ENCODE measurements around the gene TMEM255A.
A peak's percentile ranks its signal among the peaks of the same experiment; 100 is the strongest.

The TMEM255A gene

GRCh38 chrX:120269373-120270035, 41.8 kb downstream of the TMEM255A start:
- DNase-seq (ENCODE audit: low read depth in 2 of 3, low spot score in 1 of 3), result no peak

GRCh38 chrX:120264341-120264740, 46.9 kb downstream of the TMEM255A start:
- no peak for DNase-seq (ENCODE audit: low read depth in 2 of 3, low spot score in 1 of 3)

- DNase-seq (ENCODE audit: low read depth in 2 of 3, low spot score in 1 of 3), result no peak
Measured at GRCh38 chrX:120262859-120263708, 48.2 kb downstream of the TMEM255A start.

- DNase-seq (ENCODE audit: low read depth in 2 of 3, low spot score in 1 of 3), result no peak
Measured at GRCh38 chrX:120260369-120260768, 50.9 kb downstream of the TMEM255A start.

- DNase-seq (ENCODE audit: low read depth in 2 of 3, low spot score in 1 of 3), result no peak
Measured at GRCh38 chrX:120253784-120254183, 57.5 kb downstream of the TMEM255A start.

- no peak for DNase-seq (ENCODE audit: low read depth in 2 of 3, low spot score in 1 of 3)
Measured at GRCh38 chrX:120251471-120252011, 59.7 kb downstream of the TMEM255A start.

- DNase-seq (ENCODE audit: low read depth in 2 of 3, low spot score in 1 of 3), result peak; percentile 66 to 79 (median 76)
Measured at GRCh38 chrX:120250522-120251271, 60.6 kb downstream of the TMEM255A start, which contains the start of gene ZBTB33. Gene ZBTB33 (plus strand): TSS chrX:120250812. CDS start chrX:120253416, 2,604 bp downstream.

GRCh38 chrX:120244735-120245498, 66.3 kb downstream of the TMEM255A start:
- peak; percentile 37 to 53 (median 42) for DNase-seq (ENCODE audit: low read depth in 2 of 3, low spot score in 1 of 3)

- no peak for DNase-seq (ENCODE audit: low read depth in 2 of 3, low spot score in 1 of 3)
Measured at GRCh38 chrX:120244395-120244734, 66.9 kb downstream of the TMEM255A start.

- DNase-seq (ENCODE audit: low read depth in 2 of 3, low spot score in 1 of 3), result no peak
Measured at GRCh38 chrX:120242813-120243212, 68.4 kb downstream of the TMEM255A start.

- no peak for DNase-seq (ENCODE audit: low read depth in 2 of 3, low spot score in 1 of 3)
Measured at GRCh38 chrX:120238933-120239332, 72.3 kb downstream of the TMEM255A start.

- DNase-seq (ENCODE audit: low read depth in 2 of 3, low spot score in 1 of 3), result no peak
Measured at GRCh38 chrX:120236687-120237479, 74.4 kb downstream of the TMEM255A start.

GRCh38 chrX:120235284-120235683, 76.0 kb downstream of the TMEM255A start:
- DNase-seq (ENCODE audit: low read depth in 2 of 3, low spot score in 1 of 3), result no peak

GRCh38 chrX:120228187-120228908, 82.9 kb downstream of the TMEM255A start:
- no peak for DNase-seq (ENCODE audit: low read depth in 2 of 3, low spot score in 1 of 3)

- DNase-seq (ENCODE audit: low read depth in 2 of 3, low spot score in 1 of 3), result no peak
Measured at GRCh38 chrX:120224388-120224787, 86.9 kb downstream of the TMEM255A start.

- no peak for DNase-seq (ENCODE audit: low read depth in 2 of 3, low spot score in 1 of 3)
Measured at GRCh38 chrX:120223374-120223773, 87.9 kb downstream of the TMEM255A start.

GRCh38 chrX:120213438-120214265, 97.6 kb downstream of the TMEM255A start:
- DNase-seq (ENCODE audit: low read depth in 2 of 3, low spot score in 1 of 3), result peak; percentile 15 to 61 (median 26)
